H1 (cell line): Measurements from ENCODE around the gene SLC12A7. TPM values are rescaled to one million over a fixed set of nuclear protein-coding genes. Genes with fewer than 3 reads are reported as not detected.

Source experiments
- polyA plus RNA-seq, 7 experiments: library from polyadenylated mRNA; depleted of rRNA in 3 of 7; stranded (reverse) in 5 of 7; unstranded in 2 of 7; fragments of >200 nt in 5 of 7; fragments of 200-250 nt in 2 of 7; gene quantifications; 1 replicate in 5 of 7; 2 replicates in 1 of 7; 4 replicates in 1 of 7; pipeline versions ENCODE4 v1.2.1 to v1.2.3, GENCODE V29; 2011 to 2013; ENCODE audit warnings: missing spikeins in 2 of 7, mixed read lengths in 2 of 7
- total RNA-seq: library from RNA; stranded (reverse); fragmentation: NEBNext Ultra II Directional; extraction: Animal tissue kit (Norgen Biotek cat#: 25700); gene quantifications from 2 replicates; pipeline ENCODE4 v1.2.1, GENCODE V29; 2021
- TF ChIP-seq, protein P1 (sequence below): fragments of 300-600 bp; sonication (generic); IDR thresholded peaks from 2 replicates; pipeline ENCODE4 v1.7.1; 2012; ENCODE audit warnings: low read length, moderate library complexity, mild to moderate bottlenecking, inconsistent platforms; ENCODE audit not compliant: insufficient replicate concordance

The SLC12A7 gene
- total and polyA plus RNA-seq, 2 of the 8 experiments (the other 6 are each of a cell fraction or from before 2014, with no cell fraction given), result 23.5 to 39.7 TPM

DNA sequence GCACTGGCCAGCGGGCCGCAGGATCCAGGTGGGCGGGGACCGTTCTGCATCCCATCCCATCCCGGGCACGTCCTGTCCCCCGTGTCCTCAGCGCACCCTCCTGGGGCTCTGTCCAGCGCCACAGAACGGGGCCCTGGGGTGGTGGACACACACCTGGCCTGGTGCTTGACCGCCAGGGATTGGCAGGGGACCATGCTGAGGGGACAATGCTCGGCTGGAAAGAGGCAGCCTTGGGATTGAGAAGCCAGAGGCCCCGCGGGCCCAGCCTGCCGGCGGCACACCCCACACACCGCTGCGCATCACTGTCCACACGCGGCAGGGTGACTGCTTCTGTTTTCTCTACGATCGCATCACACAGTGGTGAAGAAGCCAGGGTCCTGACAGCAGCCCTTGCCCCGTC lies 33.0 kb downstream of the SLC12A7 start (continued):
- TF ChIP-seq, protein P1, sequence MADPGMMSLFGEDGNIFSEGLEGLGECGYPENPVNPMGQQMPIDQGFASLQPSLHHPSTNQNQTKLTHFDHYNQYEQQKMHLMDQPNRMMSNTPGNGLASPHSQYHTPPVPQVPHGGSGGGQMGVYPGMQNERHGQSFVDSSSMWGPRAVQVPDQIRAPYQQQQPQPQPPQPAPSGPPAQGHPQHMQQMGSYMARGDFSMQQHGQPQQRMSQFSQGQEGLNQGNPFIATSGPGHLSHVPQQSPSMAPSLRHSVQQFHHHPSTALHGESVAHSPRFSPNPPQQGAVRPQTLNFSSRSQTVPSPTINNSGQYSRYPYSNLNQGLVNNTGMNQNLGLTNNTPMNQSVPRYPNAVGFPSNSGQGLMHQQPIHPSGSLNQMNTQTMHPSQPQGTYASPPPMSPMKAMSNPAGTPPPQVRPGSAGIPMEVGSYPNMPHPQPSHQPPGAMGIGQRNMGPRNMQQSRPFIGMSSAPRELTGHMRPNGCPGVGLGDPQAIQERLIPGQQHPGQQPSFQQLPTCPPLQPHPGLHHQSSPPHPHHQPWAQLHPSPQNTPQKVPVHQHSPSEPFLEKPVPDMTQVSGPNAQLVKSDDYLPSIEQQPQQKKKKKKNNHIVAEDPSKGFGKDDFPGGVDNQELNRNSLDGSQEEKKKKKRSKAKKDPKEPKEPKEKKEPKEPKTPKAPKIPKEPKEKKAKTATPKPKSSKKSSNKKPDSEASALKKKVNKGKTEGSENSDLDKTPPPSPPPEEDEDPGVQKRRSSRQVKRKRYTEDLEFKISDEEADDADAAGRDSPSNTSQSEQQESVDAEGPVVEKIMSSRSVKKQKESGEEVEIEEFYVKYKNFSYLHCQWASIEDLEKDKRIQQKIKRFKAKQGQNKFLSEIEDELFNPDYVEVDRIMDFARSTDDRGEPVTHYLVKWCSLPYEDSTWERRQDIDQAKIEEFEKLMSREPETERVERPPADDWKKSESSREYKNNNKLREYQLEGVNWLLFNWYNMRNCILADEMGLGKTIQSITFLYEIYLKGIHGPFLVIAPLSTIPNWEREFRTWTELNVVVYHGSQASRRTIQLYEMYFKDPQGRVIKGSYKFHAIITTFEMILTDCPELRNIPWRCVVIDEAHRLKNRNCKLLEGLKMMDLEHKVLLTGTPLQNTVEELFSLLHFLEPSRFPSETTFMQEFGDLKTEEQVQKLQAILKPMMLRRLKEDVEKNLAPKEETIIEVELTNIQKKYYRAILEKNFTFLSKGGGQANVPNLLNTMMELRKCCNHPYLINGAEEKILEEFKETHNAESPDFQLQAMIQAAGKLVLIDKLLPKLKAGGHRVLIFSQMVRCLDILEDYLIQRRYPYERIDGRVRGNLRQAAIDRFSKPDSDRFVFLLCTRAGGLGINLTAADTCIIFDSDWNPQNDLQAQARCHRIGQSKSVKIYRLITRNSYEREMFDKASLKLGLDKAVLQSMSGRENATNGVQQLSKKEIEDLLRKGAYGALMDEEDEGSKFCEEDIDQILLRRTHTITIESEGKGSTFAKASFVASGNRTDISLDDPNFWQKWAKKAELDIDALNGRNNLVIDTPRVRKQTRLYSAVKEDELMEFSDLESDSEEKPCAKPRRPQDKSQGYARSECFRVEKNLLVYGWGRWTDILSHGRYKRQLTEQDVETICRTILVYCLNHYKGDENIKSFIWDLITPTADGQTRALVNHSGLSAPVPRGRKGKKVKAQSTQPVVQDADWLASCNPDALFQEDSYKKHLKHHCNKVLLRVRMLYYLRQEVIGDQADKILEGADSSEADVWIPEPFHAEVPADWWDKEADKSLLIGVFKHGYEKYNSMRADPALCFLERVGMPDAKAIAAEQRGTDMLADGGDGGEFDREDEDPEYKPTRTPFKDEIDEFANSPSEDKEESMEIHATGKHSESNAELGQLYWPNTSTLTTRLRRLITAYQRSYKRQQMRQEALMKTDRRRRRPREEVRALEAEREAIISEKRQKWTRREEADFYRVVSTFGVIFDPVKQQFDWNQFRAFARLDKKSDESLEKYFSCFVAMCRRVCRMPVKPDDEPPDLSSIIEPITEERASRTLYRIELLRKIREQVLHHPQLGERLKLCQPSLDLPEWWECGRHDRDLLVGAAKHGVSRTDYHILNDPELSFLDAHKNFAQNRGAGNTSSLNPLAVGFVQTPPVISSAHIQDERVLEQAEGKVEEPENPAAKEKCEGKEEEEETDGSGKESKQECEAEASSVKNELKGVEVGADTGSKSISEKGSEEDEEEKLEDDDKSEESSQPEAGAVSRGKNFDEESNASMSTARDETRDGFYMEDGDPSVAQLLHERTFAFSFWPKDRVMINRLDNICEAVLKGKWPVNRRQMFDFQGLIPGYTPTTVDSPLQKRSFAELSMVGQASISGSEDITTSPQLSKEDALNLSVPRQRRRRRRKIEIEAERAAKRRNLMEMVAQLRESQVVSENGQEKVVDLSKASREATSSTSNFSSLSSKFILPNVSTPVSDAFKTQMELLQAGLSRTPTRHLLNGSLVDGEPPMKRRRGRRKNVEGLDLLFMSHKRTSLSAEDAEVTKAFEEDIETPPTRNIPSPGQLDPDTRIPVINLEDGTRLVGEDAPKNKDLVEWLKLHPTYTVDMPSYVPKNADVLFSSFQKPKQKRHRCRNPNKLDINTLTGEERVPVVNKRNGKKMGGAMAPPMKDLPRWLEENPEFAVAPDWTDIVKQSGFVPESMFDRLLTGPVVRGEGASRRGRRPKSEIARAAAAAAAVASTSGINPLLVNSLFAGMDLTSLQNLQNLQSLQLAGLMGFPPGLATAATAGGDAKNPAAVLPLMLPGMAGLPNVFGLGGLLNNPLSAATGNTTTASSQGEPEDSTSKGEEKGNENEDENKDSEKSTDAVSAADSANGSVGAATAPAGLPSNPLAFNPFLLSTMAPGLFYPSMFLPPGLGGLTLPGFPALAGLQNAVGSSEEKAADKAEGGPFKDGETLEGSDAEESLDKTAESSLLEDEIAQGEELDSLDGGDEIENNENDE, result no peak
